ENCODE results near the gene HADHA.

HADHA gene

GRCh38 chr2:26174691-26175465 is 69.6 kb downstream of the HADHA start:
- no peak for DNase-seq (ENCODE audit: low read depth)

DNA sequence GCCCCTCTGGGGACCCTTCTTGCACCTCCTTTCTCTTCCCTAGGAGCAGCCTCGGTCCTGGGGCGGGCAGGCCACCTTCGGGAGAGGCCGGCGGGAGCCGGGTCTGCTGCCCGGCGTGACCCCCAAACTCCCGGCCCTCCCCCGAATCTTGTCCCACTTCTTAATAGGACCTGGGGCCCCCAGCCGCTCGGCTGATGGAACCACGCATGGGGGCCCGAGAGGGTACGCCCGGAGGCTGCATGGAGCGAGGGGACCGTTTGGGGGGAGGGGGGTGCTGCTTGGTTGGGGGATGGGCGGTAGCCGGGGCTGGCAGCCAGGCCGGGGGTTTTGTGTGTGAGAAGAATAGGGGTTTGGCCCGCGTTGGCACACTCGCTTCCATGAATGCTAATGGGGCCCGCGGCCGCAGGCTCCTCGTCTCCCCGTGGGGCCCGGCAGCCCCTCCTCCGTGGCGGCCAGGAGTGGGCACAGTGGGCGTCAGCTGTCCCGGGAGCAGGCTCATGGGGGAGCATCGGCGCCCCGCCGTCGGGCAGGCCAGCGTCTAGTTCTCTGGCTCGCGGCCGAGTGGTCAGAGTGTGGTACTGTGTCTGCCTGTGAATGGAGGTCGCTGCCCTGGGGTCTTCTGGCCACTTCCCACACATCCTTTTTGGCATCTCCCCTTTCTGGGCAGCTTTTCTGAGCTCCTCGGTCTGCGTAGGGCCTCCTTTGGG is 70.5 kb downstream of the HADHA start:
- no peak for DNase-seq (ENCODE audit: low read depth)

DNA sequence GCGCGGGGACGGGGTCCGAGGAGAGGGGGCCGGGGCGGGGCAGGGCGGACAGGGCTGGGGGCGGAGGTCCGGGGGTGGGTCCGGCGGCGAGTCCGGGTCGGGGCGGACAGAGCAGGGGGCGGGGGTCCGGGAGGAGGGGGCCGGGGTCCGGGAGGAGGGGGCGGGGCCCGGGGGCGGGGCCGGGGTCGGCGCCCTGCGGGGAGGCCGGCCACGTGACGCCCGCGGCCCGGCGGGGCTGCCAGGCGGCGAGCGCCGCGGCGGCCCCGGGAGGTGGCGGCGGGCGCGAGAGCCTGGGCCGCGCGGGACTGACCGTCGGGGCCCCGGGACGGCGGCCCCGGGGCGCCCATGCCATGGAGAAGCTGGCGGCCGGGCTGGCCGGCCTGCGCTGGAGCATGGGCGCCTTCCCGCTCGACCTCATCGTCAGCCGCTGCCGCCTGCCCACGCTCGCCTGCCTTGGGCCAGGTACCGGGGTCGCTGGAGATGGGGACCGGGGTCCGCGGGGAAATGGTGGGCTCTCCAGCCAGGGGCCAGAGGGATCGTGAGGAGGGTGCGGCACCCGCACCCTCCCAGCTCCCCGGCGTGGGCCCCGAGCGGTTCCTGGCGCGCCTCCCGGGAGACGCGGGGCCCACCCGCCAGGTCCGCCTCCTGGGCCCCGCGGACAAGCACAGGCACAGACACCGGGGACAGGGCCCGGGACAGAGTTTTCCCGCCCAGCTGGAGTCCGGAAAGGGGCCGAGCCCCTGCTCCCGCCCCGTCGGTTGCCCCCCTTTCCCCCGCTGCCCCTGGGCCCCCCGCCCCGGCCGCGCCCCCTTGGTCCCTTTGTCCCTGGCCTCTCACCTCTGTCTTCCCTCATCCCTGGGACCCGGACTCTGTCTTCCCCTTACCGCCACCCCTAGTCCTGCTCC is 71.3 kb downstream of the HADHA start, which contains the start of gene GAREM2:
GAREM2 (plus strand) TSS at position 218 of the 905 bp plus-strand sequence; CDS start at position 351, 133 bp downstream.
- DNase-seq (ENCODE audit: low read depth), result no peak

DNA sequence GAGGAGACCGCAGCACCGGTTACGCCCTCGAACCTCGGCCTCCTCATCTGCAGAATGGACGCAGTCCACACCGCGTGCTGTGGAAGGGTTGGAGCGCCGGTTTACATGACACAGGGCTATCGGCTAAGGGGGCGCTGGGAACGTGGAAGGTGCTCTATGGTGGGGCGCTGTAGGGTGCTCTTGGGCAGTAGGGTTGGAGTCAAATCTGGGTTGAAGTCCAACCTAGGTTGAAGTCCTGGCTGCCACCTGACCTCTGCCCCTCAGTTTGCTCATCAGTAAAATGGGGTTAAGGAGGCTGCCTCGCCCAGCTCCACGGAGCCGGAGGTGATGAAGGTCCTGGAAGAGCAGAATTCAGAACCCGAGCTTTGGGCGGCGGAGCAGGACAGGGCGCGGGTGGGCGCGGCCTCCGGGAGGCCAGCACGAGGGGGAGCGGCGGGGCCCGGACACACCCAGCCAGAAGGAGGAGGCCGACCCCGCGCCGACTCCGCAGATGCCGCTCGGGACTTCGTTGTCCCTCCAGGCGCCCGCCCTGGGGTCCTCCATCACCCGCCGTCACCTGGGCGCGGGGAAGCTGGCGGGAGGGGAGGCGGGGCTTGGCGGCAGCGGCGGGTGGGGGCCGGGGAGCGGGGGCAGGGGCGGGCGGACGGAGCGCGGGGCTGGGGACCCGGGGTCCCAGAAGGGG is 72.1 kb downstream of the HADHA start:
- no peak for DNase-seq (ENCODE audit: low read depth)

DNA sequence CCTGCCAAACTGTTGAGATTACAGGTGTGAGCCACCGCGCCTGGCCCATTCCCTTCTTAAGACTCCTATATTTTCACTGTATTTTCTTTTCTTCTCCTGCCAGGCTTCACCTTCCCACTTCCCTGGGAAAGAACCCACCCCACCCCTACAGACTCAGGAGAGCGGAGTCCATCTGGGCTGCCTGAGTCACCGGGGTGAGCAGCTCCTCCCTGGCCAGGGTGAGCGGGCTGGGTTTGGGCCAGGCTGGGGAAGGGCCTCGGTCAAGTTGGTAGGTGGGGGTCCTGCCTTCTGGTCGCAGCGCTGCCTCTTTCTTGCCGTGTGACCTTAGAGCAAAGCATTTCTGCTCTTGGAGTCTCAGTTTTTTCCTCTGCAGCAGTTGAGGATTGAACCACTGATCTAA is 73.6 kb downstream of the HADHA start:
- DNase-seq (ENCODE audit: low read depth), result no peak

- no peak for DNase-seq (ENCODE audit: low read depth)
These were observed 74.6 kb downstream of the HADHA start for GRCh38 chr2:26169681-26170414.

DNA sequence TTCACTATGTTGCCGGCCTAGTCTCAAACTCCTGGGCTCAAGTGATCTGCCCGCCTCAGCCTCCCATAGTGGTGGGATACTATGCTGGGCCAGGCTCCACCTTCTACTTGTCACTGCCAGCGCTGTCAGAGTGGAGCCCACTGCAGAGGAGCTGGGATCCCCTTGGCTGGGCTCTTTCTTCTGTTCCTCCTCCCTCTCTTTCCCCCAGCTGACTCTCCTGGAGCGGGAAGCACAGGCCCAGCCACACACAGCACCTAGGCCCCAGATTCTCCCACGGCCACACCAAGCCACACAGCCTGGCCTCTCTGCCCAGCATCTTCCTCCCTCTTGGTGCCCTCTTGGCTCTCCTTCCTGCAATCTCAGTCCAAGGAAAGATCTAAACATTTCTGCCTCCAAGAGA is 75.2 kb downstream of the HADHA start:
- no peak for DNase-seq (ENCODE audit: low read depth)

DNA sequence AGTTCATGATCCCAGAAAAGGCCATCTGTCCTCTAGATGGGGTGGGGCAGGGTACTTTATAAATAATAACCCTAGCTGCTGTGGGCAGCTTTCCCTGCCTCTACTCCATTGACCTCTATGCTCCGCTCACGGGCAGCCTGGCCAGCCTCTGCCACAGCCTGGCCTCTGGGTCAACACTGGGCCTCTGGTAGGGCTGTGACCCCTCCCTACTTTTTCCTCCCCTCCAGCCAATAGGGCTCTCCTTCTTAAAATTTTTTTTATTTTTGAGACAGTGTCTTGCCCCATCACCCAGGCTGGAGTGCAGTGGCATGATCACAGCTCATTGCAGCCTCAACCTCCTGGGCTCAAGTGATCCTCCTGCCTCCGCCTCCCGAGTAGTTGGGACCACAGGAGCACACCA is 75.6 kb downstream of the HADHA start:
- no peak for DNase-seq (ENCODE audit: low read depth)

DNA sequence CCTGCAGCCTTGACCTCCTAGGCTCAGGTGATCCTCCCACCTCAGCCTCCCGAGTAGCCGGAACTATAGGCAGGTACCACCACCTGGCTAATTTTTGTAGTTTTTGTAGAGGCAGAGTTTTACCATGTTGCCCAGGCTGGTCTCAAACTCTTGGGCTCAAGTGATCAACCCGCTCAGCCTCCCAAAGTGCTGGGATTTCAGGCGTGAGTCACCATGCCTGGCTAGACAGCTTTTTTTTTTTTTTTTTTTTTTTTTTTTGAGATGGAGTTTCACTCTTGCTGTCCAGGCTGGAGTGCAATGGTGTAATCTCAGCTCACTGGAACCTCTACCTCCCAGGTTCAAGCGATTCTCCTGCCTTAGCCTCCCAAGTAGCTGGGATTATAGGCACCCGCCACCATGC is 77.9 kb downstream of the HADHA start:
- DNase-seq (ENCODE audit: low read depth), result peak; percentile 30

- DNase-seq (ENCODE audit: low read depth), result no peak
These were observed 79.0 kb downstream of the HADHA start for GRCh38 chr2:26165403-26165802.

- DNase-seq (ENCODE audit: low read depth), result no peak
These were observed 79.7 kb downstream of the HADHA start for GRCh38 chr2:26164641-26165211.

GRCh38 chr2:26164231-26164630 is 80.2 kb downstream of the HADHA start:
- no peak for DNase-seq (ENCODE audit: low read depth)

GRCh38 chr2:26162963-26163362 is 81.5 kb downstream of the HADHA start:
- DNase-seq (ENCODE audit: low read depth), result no peak

- no peak for DNase-seq (ENCODE audit: low read depth)
These were observed 82.5 kb downstream of the HADHA start for GRCh38 chr2:26161926-26162325.

DNA sequence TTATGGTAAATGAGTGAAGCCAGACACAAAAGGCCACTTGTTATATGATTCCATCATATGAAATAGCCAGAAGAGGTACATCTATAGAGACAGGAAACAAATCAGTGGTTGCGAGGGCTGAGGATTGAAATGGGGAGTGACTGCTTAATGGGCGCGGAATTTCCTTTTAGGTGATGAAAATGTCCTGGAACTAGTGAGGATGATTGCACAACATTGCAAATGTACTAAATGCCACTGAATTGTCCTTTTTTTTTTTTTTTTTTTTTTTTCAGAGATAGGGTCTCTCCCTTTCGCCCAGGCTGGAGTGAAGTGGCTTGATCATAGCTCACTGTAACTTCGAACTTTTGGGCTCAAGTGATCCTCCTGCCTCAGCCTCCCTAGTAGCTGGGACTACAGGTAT is 86.9 kb downstream of the HADHA start:
- DNase-seq (ENCODE audit: low read depth), result no peak

GRCh38 chr2:26150243-26150642 is 94.2 kb downstream of the HADHA start:
- DNase-seq (ENCODE audit: low read depth), result no peak

DNA sequence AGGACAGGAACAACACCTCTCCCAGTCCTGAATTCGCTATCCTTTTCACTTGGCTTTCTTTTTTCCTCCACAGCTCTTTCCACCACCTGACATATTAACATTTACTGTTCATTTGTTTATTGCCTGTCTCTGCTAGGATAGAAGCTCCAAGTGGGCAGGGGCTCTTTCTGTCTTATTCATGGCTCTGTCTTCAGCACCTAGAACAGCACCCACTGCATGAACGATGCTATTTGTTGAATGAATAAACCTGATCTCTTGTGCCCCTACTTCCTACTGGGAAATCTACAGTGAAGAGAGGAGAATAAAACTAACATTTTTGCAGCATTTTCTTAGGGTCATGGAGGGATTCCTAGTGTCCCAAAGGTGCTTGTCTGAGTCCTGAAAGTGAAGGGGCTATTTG is 95.9 kb downstream of the HADHA start:
- DNase-seq (ENCODE audit: low read depth), result peak; percentile 23

- DNase-seq (ENCODE audit: low read depth), result peak; percentile 43
These were observed 99.3 kb downstream of the HADHA start for GRCh38 chr2:26144953-26145680.

DNA sequence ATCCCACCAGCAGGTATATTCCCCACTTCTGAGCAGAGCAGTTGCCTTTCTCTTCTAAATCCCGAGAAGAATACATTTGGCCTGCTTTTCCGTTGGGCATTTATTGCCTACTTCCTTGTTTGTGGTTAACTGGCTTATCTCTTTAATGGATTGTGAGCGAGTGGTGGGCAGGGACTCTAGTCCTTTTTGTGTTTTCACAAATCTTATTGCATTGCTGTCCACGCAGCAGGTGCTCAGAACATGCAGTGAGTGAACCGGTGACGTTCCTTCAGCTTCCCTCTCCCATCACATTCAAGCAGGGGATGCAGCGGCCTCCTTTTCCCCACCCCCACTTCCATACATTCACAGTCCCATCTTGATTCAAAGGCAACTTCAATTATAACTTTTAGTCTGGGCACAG is 100.4 kb downstream of the HADHA start:
- no peak for DNase-seq (ENCODE audit: low read depth)

DNA sequence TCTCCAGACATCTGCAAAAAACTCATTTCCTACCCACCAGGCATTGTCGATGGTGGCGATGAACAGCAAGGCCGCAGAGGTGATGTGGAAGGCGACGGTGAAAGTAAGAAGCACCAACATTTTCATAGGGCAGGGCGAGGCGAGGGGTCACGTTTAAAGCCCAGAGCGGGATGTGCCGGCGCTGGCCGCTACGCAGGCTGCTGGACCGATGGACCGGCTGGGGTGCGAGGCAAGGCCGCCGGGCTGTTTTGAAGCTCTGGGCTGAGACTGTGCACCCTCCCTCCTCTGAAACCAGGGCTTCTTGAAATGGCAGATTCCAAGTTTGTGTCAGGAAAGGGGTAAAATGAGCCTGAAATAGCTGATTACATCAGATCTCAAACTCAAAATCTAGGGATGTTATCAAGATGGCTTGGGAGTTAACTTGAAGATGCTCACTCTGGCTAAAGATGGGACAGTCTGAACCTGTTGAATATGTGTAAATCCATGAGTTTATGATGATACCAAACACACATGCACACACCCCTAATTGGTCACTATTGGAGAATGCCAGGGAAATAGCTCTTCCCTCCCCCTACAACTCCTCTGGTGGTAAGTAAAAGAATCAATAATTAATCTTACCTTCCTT is 103.2 kb downstream of the HADHA start:
- no peak for DNase-seq (ENCODE audit: low read depth)
